ENCODE measurements around the gene CISD3.

- no peak for TF ChIP-seq CTCF (conservative IDR thresholded peaks at IDR 0.05; ENCODE audit: low read length)
- TF ChIP-seq EZH2phosphoT487 (IDR thresholded peaks at IDR 0.05; ENCODE audit: borderline replicate concordance), result no peak
These were observed 12.5 kb downstream of the CISD3 start for GRCh38 chr17:38742411-38743308.

All from Loucy (cell line).